ENCODE results near the gene PARVB.
"Not testable (repeated sequence)": the region's sequence is repeated elsewhere in the genome, so short reads cannot be mapped to it uniquely, and the experiment has no call there.

PARVB gene

GRCh38 chr22:44049486-44050231 is 25.6 kb downstream of the PARVB start:
- ChIA-PET POLR2A (no interaction called here), CTCF (interaction anchor here (1.9 kb wide), 1 partner anchor 32 kb away, joined by 9 read pairs; no protein-coding TSS in a partner anchor)
- no peak overlapping the region for H3K4me3 ChIP-seq (ENCODE audit: low read depth, low read length)
- DNase-seq (ENCODE audit: low read depth, low spot score) = no peak
- TF ChIP-seq, protein P1, sequence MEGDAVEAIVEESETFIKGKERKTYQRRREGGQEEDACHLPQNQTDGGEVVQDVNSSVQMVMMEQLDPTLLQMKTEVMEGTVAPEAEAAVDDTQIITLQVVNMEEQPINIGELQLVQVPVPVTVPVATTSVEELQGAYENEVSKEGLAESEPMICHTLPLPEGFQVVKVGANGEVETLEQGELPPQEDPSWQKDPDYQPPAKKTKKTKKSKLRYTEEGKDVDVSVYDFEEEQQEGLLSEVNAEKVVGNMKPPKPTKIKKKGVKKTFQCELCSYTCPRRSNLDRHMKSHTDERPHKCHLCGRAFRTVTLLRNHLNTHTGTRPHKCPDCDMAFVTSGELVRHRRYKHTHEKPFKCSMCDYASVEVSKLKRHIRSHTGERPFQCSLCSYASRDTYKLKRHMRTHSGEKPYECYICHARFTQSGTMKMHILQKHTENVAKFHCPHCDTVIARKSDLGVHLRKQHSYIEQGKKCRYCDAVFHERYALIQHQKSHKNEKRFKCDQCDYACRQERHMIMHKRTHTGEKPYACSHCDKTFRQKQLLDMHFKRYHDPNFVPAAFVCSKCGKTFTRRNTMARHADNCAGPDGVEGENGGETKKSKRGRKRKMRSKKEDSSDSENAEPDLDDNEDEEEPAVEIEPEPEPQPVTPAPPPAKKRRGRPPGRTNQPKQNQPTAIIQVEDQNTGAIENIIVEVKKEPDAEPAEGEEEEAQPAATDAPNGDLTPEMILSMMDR (IDR thresholded peaks at IDR 0.05; ENCODE audit: insufficient read depth, low read length, missing control alignments) = no peak

DNA sequence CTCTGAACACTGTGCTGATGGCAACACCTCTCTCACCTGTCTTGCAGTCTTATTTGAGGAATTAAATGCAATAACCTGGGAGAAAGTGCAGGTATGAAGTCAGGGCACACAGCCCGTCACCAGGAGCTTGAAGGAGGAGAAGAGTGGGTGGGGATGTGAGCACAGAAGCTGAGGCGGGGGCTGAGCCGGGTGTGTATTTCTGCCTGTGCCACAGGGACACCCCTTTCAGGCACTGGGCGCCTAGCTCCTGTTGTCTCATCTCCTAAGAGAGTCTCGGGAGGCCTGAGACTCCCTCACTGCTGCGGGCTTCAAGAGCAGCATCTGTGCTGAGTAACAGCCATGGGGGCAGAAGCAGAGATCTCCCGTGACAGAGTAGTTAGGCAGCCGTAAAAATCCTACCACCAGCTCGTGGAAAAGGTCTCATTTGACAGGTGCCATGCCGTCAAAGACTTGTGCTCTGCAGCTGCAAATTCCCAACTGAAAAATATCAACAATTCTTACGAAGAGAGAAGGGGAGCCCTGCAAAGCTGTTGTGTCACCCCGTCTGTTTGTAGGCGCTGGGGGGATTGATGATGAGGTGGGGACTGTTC is 26.8 kb downstream of the PARVB start:
- ChIA-PET POLR2A (no interaction called here), CTCF (interaction anchor here (1.3 kb wide), 1 partner anchor 31 kb away, joined by 4 read pairs; no protein-coding TSS in a partner anchor)
- TF ChIP-seq, protein P1 (IDR thresholded peaks at IDR 0.05; ENCODE audit: insufficient read depth, low read length, missing control alignments) = no peak
- no peak for DNase-seq (ENCODE audit: low read depth, low spot score)
- H3K4me3 ChIP-seq (ENCODE audit: low read depth, low read length) = no peak overlapping the region

DNA sequence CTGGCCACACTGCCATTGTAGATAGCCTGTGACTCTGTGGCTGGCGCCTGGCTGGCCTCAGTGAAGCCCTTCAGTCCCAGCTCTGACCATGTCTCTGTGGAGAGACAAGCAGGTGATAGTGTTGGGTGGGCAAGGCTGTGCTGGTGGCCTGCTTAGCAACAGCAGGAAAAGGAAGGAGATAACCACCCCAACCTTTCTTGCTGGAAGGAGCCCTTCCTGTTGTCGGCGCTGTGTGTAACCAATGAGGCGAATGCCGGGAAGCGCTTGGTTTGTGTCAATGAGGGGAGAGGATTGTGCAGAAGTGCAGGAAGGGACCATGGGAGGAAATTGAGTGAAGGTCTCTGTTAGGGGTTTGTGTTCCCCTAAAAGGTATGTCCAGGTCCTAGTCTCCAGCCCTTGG is 27.3 kb downstream of the PARVB start:
- ChIA-PET CTCF (interaction anchor here (1.3 kb wide), 1 partner anchor 30 kb away, joined by 4 read pairs; no protein-coding TSS in a partner anchor), POLR2A (no interaction called here)
- no peak overlapping the region for H3K4me3 ChIP-seq (ENCODE audit: low read depth, low read length)
- TF ChIP-seq, protein P1 (IDR thresholded peaks at IDR 0.05; ENCODE audit: insufficient read depth, low read length, missing control alignments) = no peak
- DNase-seq (ENCODE audit: low read depth, low spot score) = no peak

- no peak for DNase-seq (ENCODE audit: low read depth, low spot score)
- POLR2A ChIA-PET = no interaction called here
- TF ChIP-seq, protein P1 (IDR thresholded peaks at IDR 0.05; ENCODE audit: insufficient read depth, low read length, missing control alignments) = no peak
- CTCF ChIA-PET = no interaction called here
- H3K4me3 ChIP-seq (ENCODE audit: low read depth, low read length) = no peak overlapping the region
Measured at GRCh38 chr22:44051961-44052360, 27.9 kb downstream of the PARVB start.

- ChIA-PET POLR2A (no interaction called here), CTCF (no interaction called here)
- TF ChIP-seq, protein P1 (IDR thresholded peaks at IDR 0.05; ENCODE audit: insufficient read depth, low read length, missing control alignments) = no peak
- no peak for DNase-seq (ENCODE audit: low read depth, low spot score)
- no peak overlapping the region for H3K4me3 ChIP-seq (ENCODE audit: low read depth, low read length)
Measured at GRCh38 chr22:44055805-44056204, 31.7 kb downstream of the PARVB start.

DNA sequence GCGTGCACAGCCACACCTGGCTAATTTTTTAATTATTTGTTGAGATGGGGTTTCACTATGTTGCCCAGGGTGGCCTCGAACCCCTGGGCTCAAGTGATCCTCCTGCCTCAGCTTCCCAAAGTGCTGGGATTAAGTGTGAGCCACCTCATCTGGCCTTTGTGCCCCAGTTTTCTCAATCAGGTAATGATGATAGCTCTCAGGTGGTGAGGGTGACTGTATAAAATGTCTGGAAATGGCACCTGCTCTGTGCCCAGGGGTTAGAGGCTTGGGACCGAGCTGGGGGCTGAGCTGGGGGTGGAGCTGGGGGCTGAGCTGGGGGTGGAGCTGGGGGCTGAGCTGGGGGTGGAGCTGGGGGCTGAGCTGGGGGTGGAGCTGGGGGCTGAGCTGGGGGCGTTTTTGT is 32.5 kb downstream of the PARVB start:
- ChIA-PET POLR2A (interaction anchor here (1.1 kb wide), 1 partner anchor 33 kb away, joined by 3 read pairs; no protein-coding TSS in a partner anchor), CTCF (interaction anchor here (1.1 to 4.5 kb wide), 3 partner anchors 14 to 64 kb away, joined by 3 to 25 read pairs (median 7); no protein-coding TSS in a partner anchor)
- not testable (repeated sequence) for DNase-seq (ENCODE audit: low read depth, low spot score); H3K4me3 ChIP-seq (ENCODE audit: low read depth, low read length)
